ENCODE data around the gene CNTNAP2.
"Not testable (repeated sequence)": the region's sequence is repeated elsewhere in the genome, so short reads cannot be mapped to it uniquely, and the experiment has no call there.

The CNTNAP2 gene

DNA sequence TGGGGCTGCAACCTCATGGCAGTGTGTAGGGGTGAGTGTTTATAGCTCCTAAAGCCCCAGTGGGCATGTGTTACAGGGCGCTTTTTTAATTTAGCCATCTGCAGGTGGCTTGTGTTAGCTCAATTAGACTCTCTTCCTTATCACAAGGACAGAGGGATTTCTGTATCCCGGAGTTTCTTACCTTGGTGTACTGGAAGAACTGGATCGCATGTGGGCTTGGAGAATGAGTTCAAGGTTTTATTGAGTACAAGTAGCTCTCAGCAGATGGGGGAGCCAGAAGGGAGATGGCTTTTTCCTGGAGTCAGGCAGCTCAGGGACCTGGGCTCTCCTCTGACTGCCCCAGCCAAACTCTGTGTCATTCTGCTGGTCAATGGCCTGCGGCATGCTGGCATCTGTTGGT, 2320.4 kb downstream of the CNTNAP2 start:
- no peak for DNase-seq

DNA sequence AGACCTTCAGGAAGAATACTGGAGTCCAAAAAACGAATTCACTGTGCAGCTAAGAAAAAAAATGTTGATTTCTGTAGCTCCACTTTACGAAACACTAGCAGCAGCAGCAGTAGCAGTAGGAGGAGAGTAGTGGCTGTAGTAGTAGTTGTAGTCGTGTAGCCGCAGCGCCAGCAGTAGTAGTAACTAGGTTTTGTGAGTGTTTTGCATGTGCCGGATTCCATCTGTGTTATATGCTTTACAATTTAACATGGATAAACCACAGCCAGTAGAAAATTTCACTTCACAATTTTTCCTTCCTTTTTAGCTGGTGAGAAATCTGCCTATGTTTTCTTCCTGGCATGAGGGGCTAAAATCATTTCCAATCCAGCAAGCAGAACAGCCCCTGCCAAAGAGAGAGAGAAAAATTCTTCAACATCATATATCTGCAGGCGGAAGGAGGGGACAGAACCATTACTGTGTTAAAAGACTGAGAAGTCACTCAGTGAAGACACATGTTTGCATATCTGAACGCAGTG, 2325.6 kb downstream of the CNTNAP2 start:
- no peak for DNase-seq

DNA sequence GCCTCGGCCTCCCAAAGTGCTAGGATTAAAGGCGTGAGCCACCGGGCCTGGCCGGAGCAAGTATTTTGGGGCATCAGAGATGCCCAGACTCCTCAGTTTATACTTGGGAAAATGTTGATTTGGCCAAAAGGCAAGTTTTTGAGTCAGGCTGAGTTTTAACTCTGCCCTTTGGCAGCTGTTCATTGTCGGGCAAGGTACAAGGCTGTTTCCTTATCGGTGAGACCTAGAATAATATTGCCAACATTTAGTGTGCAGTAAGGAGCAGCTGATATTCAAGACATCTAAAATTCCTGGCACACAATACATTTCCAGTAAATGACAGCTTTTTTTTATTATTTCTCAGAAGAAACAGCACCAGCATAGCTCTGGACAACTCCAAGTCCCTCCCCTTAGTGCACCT, 2326.3 kb downstream of the CNTNAP2 start:
- DNase-seq, result no peak

DNA sequence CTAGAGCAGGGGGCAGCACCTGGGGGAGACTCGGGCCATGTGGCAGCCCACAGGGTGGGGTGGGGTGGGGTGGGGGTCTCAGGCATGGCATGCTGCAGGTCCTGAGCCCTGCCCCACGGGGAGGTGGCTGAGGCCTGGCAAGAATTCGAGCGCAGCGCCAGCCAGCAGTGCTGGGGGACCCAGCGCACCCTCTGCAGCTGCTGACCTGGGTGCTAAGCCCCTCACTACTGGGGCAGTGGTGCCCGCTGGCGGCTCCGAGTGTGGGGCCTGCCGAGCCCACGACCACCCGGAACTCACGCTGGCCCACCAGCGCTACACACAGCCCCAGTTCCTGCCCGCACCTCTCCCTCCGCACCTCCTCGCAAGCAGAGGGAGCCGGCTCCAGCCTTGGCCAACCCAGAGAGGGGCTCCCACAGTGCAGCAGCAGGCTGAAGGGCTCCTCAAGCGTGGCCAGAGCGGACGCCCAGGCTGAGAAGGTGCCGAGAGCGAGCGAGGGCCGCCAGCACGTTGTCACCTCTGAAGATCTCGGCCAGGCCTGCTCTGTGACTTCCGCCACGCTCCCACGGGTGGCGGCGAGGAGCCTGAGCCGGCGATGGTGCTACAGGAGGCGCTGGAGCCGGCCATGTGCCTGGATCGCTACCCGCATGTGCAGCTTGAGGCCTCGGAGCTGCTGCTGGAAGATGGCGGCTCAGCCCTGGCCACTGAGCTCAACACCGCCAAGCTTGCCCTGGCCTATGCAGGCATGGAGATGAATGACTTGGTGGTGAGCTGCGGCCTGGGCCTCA, 2328.9 kb downstream of the CNTNAP2 start:
- no peak for DNase-seq

DNA sequence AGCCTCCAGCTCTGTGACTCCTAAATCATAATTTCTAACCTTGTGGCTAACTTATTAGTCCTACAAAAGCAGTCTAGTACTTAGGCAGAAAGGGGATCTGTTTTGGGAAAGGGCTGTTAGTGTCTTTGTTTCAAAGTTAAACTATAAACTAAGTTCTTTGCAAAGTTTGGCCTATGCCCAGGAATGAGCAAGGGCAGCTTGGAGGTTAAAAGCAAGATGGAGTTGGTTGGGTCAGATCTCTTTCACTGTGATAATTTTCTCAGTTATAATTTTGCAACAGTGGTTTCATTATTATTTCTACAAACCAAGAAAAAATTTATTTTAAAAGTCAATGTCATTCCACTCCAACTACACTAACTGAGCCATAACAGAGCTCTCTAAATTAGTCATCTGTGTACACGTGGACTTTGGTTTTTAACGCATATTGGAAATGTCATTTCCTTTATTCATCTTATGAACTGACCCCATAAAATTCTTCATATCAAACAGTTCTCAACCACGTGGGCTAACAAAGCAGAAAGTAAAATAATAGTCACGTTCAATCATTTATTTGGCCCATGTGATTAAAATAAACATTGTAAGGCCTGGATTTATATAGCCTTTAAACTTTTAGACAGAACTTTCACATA, 2330.7 kb downstream of the CNTNAP2 start:
- no peak for DNase-seq

DNA sequence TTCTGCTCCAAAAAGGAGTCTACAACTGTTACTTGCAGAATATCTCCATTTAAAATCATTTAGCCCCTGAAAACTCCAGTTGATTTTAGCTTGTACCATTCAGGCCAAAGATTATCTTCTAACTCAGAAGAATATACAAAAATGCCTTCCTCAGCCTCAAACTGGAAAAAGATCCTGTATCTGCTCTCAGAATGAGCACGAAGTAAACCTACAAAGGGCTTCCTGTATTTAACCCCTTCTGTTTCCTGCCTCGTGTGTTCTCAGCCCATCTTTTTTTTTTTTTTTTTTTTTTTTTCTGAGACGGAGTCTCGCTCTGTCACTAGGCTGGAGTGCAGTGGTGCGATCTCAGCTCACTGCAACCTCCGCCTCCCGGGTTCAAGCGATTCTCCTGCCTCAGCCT, 2334.9 kb downstream of the CNTNAP2 start:
- DNase-seq, result not testable (repeated sequence)

DNA sequence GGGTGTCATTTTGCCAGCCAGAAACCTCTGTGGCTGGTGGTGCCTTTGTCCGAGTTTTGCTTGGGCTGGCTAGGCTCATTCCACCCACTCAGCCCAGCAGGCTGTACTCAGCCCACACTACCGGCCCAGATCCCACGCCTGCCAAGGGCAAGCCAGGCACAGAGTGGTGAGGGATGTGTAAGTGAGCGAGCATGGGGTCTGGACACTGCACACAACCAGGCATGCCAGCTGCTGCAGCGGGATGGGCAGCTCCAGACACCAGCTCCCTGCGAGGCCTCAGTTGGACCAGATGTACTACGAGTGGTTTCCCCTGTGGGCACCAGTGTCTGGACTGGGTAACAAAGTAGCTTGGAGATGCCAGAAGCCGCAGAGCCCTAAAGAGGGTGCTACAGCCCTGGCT, 2339.8 kb downstream of the CNTNAP2 start:
- no peak for DNase-seq

DNA sequence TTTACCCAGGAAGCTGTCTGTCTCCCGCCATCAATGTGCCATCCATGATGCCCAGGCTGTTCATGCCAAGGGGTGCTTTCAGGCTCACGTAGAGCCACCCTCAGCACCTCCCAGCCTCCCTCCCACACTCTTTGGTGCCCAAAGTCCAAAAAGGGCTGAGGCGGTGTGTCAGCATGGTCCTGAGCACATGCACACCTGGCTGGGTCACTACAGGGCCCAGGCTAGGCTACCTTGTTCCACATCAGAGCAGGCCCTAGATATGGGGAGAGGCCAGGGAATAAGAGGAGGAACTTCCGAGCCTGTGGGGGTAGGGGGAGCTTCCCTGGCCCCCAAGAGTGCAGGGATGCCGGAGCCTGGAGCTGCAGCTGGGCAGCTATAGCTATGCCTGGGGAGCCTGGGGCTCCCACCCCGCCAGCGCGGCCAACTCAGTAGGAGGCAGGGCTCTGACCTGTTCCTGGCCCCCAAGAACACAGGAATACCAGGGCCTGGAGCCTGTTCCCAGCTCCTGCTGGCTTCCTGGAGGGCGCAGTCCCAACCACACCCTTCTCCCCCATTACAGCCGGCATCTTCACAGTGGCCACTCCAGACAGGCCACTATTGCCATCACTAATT, 2340.8 kb downstream of the CNTNAP2 start:
- DNase-seq, result no peak

DNA sequence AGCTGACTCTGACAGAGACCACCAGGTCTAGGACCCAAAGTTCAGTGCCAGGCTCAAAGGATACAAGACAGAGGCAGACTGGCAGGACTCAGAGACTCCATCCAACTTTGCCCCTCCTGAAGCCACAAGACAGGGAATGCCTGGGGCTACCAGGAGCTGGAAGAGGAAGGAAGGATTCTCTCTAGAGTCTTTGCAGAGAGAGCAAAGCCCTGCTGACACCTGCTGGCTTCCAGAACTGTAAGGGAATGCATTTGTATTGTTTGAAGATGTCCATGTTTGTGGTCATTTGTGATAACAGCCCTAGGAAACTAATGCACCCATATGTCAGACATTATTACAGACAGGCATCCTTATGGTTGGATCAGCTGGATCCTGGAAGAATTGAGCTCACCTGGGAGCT, 2341.7 kb downstream of the CNTNAP2 start:
- no peak for DNase-seq

DNA sequence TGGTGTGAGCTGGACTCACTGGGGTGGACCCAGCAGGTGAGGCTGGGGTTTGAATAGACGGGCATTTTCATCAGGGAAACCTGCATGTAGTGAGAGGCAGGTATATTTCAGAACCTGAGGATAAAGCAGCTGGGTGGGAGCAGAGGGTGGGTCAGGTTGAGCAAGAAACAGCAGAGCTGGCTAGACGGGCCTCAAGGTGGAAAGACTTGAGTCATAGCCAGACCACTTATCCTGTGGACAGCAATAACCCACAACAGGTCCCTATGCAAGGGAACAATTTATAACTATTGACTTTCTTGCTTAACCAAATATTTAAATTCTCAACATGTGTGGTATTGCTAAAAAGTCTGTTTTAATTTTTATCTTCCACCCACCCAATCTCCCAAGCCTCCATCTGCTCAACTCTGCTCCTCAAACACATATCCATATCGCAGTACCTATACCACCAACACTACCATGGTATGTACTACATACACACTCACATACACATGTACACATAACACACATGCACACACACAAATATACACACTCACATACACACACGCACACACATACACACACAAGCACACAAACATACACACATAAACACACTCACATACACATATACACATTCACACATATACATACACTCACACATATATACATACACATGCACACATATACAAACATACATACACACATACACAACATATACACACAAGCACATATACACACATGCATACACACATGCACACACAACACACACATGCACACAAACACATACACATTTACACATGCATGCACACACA, 2345.0 kb downstream of the CNTNAP2 start:
- DNase-seq, result no peak

DNA sequence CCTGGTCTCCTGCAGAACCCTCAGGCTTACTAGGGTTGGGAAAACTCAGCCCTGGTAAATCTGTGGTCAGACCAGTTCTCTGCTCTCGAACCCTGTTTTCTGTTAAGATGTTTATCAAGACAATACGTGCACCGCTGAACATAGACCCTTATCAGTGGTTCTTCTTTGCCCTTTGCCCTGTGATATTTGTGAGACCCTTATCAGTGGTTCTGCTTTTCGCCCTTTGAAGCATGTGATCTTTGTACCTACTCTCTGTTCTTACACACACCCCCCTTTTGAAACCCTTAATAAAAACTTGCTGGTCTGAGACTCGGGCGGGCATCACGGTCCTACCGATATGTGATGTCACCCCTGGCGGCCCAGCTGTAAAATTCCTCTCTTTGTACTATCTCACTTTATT, 2346.2 kb downstream of the CNTNAP2 start:
- not testable (repeated sequence) for DNase-seq

DNA sequence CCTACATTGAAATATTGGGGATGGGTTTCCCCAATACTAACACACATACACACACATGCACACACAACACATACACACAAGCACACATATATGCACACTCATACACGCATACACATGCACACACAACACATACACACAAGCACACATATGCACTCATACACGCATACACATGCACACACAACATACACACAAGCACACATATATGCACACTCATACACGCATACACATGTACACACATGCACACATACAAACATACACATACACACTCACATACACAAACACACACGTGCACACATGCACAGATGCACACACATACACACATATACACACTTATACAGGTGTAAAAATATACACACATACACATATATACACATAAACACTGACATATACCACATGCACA, 2346.6 kb downstream of the CNTNAP2 start:
- no peak for DNase-seq

DNA sequence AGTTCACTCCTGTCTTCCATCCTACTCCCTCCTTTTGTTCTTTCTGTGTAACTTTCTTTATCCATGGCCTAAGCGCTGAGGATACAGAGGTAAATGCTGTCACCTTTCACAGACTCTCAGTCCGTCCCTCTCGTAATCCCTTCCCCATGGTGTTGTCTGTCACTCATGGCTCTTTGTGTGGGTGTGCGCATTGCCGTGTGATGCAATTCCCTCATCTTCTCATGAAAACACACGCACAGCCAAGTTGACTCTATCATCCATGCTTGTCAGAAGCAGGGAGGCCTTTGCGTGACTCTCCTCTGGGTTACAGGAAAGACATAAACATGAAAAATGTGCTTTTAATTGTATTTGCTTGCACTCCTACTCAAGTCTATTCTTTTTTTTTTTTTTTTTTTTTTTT, 2348.3 kb downstream of the CNTNAP2 start:
- no peak for DNase-seq

DNA sequence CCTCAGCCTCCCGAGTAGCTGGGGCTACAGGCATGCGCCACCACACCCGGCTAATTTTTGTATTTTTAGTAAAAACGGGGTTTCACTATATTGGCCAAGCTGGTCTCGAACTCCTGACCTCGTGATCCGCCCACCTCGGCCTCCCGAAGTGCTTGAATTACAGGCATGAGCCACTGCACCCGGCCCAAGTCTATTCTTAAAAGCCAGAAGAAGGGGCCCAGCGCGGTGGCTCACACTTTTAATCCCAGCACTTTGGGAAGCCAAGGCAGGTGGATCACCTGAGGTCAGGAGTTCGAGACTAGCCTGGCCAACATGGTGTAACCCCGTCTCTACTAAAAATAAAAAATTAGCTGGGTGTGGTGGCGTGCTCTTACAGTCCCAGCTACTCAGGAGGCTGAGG, 2348.8 kb downstream of the CNTNAP2 start:
- not testable (repeated sequence) for DNase-seq

DNA sequence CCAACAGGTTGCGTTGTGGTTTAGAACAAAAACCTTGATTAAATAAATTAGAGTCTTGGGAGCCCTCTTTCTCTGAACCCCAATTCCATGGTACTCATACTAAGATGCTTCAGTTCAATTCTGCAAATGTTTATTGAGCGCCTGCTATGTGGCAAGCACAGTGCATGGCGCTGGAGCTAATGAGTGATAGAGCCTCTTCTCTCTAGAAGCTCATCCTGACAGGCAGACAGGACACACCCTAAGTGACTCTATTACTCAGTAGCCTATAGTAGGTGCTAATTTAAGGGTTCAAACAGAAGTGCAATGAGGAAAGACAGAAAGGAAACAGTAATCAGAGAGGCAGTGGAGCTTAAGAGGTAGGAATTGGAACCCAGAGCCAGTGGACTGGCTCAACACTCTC, 2349.5 kb downstream of the CNTNAP2 start:
- DNase-seq, result no peak

DNA sequence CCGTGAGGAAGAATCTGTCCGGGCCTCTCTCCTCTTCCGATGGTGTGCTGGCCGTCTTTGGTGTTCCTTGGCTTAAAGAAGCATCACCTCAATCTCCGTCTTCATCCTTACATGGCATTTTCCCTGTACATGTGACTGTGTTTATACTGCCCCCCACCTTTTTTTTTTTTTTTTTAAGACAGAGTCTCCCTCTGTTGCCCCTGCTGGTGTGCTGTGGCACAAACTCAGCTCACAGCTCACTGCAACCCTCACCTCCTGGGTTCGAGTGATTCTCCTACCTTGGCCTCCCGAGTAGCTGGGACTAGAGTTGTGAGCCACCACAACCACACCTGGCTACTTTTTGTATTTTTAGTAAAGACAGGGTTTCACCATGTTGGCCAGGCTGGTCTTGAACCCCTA, 2352.1 kb downstream of the CNTNAP2 start:
- DNase-seq, result no peak
